Neural progenitor cell (in vitro differentiated cells): ENCODE data around the gene TMCC1. TPM values are rescaled to one million over a fixed set of nuclear protein-coding genes. Genes with fewer than 3 reads are reported as not detected.

ENCODE experiments used
- DNase-seq: peaks from one replicate; pipeline ENCODE4 v3.0.0-alpha.2; 2016; ENCODE audit warnings: low spot score
- H2AFZ ChIP-seq: fragments of 200-600 bp; sonication (generic); replicated peaks from 2 replicates; pipeline ENCODE4 v1.6.1; 2016; ENCODE audit warnings: antibody characterized with exemption
- H3F3A ChIP-seq: fragments of 200-600 bp; sonication (generic); 2 replicates; pipeline ENCODE4 v1.6.1; 2016; ENCODE audit warnings: antibody characterized with exemption, low read depth
- H3K27ac ChIP-seq: fragments of 200-600 bp; sonication (generic); 2 replicates; pipeline ENCODE4 v1.5.1; 2016; ENCODE audit warnings: mild to moderate bottlenecking
- H3K27me3 ChIP-seq: fragments of 200-600 bp; sonication (generic); 2 replicates; pipeline ENCODE4 v1.6.1; 2016; ENCODE audit warnings: mild to moderate bottlenecking, moderate library complexity
- H3K36me3 ChIP-seq: fragments of 200-600 bp; sonication (generic); 2 replicates; pipeline ENCODE4 v1.5.1; 2016
- H3K4me1 ChIP-seq: fragments of 200-600 bp; sonication (generic); 2 replicates; pipeline ENCODE4 v1.6.1; 2016; ENCODE audit warnings: mixed run types
- H3K4me2 ChIP-seq: fragments of 200-600 bp; sonication (generic); 2 replicates; pipeline ENCODE4 v1.6.1; 2016
- H3K4me3 ChIP-seq: fragments of 200-600 bp; sonication (generic); 2 replicates; pipeline ENCODE4 v1.5.1; 2016
- H3K79me2 ChIP-seq: fragments of 200-600 bp; sonication (generic); 2 replicates; pipeline ENCODE4 v1.6.1; 2016; ENCODE audit warnings: low read depth
- H3K9ac ChIP-seq: fragments of 200-600 bp; sonication (generic); 2 replicates; pipeline ENCODE4 v1.6.1; 2016
- H3K9me3 ChIP-seq: fragments of 200-600 bp; sonication (generic); 2 replicates; pipeline ENCODE4 v1.5.1; 2016; ENCODE audit warnings: low read depth
- H4K20me1 ChIP-seq: fragments of 200-600 bp; sonication (generic); 2 replicates; pipeline ENCODE4 v1.6.1; 2016; ENCODE audit warnings: low read depth
- H3K27ac Mint-ChIP-seq: 3 replicates; pipeline ENCODE4 v1.8.0; 2021; ENCODE audit warnings: mixed read lengths
- H3K27me3 Mint-ChIP-seq: 2 replicates; pipeline ENCODE4 v1.8.0; 2022; ENCODE audit warnings: low read depth, mild to moderate bottlenecking, inconsistent platforms, moderate library complexity, mixed read lengths; ENCODE audit not compliant: insufficient read depth
- H3K36me3 Mint-ChIP-seq: 3 replicates; pipeline ENCODE4 v1.8.0; 2021; ENCODE audit warnings: mixed read lengths
- H3K4me1 Mint-ChIP-seq: 3 replicates; pipeline ENCODE4 v1.8.0; 2021; ENCODE audit warnings: mixed read lengths
- H3K4me3 Mint-ChIP-seq: 3 replicates; pipeline ENCODE4 v1.8.0; 2021; ENCODE audit warnings: mild to moderate bottlenecking, moderate library complexity, mixed read lengths
- H3K9me3 Mint-ChIP-seq: 3 replicates; pipeline ENCODE4 v1.8.0; 2020; ENCODE audit warnings: mixed read lengths
- CTCF ChIP-seq: fragments of 200-600 bp; sonication (generic); IDR thresholded peaks from 2 replicates; pipeline ENCODE4 v1.5.1; 2017; ENCODE audit warnings: antibody characterized with exemption, mild to moderate bottlenecking
- EZH2 ChIP-seq: fragments of 200-600 bp; sonication (generic); IDR thresholded peaks from 2 replicates; pipeline ENCODE4 v1.6.1; 2017; ENCODE audit warnings: antibody characterized with exemption, mild to moderate bottlenecking, moderate library complexity
- EZH2phosphoT487 ChIP-seq: fragments of 200-600 bp; sonication (generic); IDR thresholded peaks from 2 replicates; pipeline ENCODE4 v1.6.1; 2017; ENCODE audit warnings: antibody characterized with exemption
- small RNA-seq: library from RNA; depleted of rRNA; stranded (forward); fragments of <200 nt; gene quantifications from one replicate; pipeline ENCODE3, GENCODE V24; 2015
- total RNA-seq: library from RNA; depleted of rRNA; stranded (reverse); fragments of >200 nt; gene quantifications from 2 replicates; pipeline ENCODE4 v1.2.3, GENCODE V29; 2015; ENCODE audit warnings: low replicate concordance

Gene TMCC1
- total RNA-seq, 1 donor from 2014 or later, result 29.8 TPM

GRCh38 chr3:129598000-129598381, 295.5 kb downstream of the TMCC1 start:
- Histone ChIP-seq H3K9me3 (no peaks in the 10 kb centered on the region), H3K4me1 (peaks cover 54% of the 10 kb centered on the region), H4K20me1 (peaks cover 14% of the 10 kb centered on the region), H3K4me3 (no peak overlapping the region), H3K27ac (no peak overlapping the region), H3K27me3 (no peaks in the 10 kb centered on the region), H3K36me3 (no peaks in the 10 kb centered on the region), H3K4me2 (no peak overlapping the region), H3F3A (peaks cover 60% of the 10 kb centered on the region), H2AFZ (no peak overlapping the region), H3K79me2 (no peaks in the 10 kb centered on the region), H3K9ac (no peak overlapping the region)
- H3K27ac Mint-ChIP-seq, result peak overlapping the region; percentile 84
- H3K27me3 Mint-ChIP-seq, result peaks cover 13% of the 10 kb centered on the region
- H3K4me3 Mint-ChIP-seq, result no peak overlapping the region
- H3K36me3 Mint-ChIP-seq, result no peaks in the 10 kb centered on the region
- no peaks in the 10 kb centered on the region for H3K9me3 Mint-ChIP-seq
- TF ChIP-seq EZH2phosphoT487 (no peak), EZH2 (no peak), CTCF (no peak)
- peak; percentile 53 for DNase-seq
- peaks cover 80% of the 10 kb centered on the region for H3K4me1 Mint-ChIP-seq

Small RNA genes within 50 kb of the gene (small RNA-seq; reads per million reads assigned to genes)
- gene RF00026, result not detected
- not detected for gene RNY3P13

Other genes starting within 250 kb of the TMCC1 start
- 0.19 TPM in 1 of 2 replicates, not detected in the other for gene TRH, start 81.0 kb upstream of the TMCC1 start, total RNA-seq
- 0.59 TPM in 1 of 2 replicates, not detected in the other for gene ALG1L2, start 188.1 kb upstream of the TMCC1 start, total RNA-seq